GM20431 (cell line): ENCODE data around the gene SLK.

Experiments used
- in situ Hi-C: fragments of 300-500 bp; cut with MseI, MboI; formaldehyde crosslinking; loops from one replicate; pipeline ENCODE4 v1.15.0; 2020; ENCODE audit warnings: low sequenced_read_pairs; ENCODE audit not compliant: unreplicated experiment

The SLK gene

GRCh38 chr10:104043185-104043830 is 76.4 kb downstream of the SLK start:
- in situ Hi-C loops = no loop called here

- in situ Hi-C loops = no loop called here
Observed at GRCh38 chr10:104043854-104044253, 76.9 kb downstream of the SLK start.

- in situ Hi-C loops = no loop called here
Observed at GRCh38 chr10:104045151-104046089, 78.5 kb downstream of the SLK start.

- in situ Hi-C loops = no loop called here
Observed at GRCh38 chr10:104046651-104047050, 79.7 kb downstream of the SLK start.

GRCh38 chr10:104049504-104050250 is 82.7 kb downstream of the SLK start:
- in situ Hi-C loops = no loop called here

- in situ Hi-C loops = no loop called here
Observed at GRCh38 chr10:104052431-104052830, 85.5 kb downstream of the SLK start.

- in situ Hi-C loops = no loop called here
Observed at GRCh38 chr10:104053201-104053600, 86.3 kb downstream of the SLK start.

- in situ Hi-C loops = no loop called here
Observed at GRCh38 chr10:104054430-104054829, 87.5 kb downstream of the SLK start.

- in situ Hi-C loops = no loop called here
Observed at GRCh38 chr10:104056619-104057273, 89.8 kb downstream of the SLK start.

GRCh38 chr10:104057717-104058116 is 90.8 kb downstream of the SLK start:
- in situ Hi-C loops = no loop called here

- in situ Hi-C loops = no loop called here
Observed at GRCh38 chr10:104059364-104059763, 92.4 kb downstream of the SLK start.

GRCh38 chr10:104061196-104061595 is 94.3 kb downstream of the SLK start:
- in situ Hi-C loops = no loop called here

- in situ Hi-C loops = no loop called here
Observed at GRCh38 chr10:104065748-104066147, 98.8 kb downstream of the SLK start.

GRCh38 chr10:104066945-104067344 is 100.0 kb downstream of the SLK start:
- in situ Hi-C loops = no loop called here

- in situ Hi-C loops = no loop called here
Observed at GRCh38 chr10:104067525-104067924, 100.6 kb downstream of the SLK start.

GRCh38 chr10:104069613-104070012 is 102.7 kb downstream of the SLK start:
- in situ Hi-C loops = no loop called here

- in situ Hi-C loops = no loop called here
Observed at GRCh38 chr10:104072786-104073185, 105.8 kb downstream of the SLK start.

GRCh38 chr10:104074505-104074904 is 107.6 kb downstream of the SLK start:
- in situ Hi-C loops = no loop called here

GRCh38 chr10:104076743-104077160 is 109.8 kb downstream of the SLK start:
- in situ Hi-C loops = no loop called here

- in situ Hi-C loops = no loop called here
Observed at GRCh38 chr10:104077247-104077646, 110.3 kb downstream of the SLK start.
